PC-3 (cell line): ENCODE measurements around the gene MAP4K2.

Experiments
- CTCF ChIP-seq: fragments of 300-600 bp; sonication (generic); conservative IDR thresholded peaks from 2 replicates; pipeline ENCODE4 v1.5.1; 2017; ENCODE audit warnings: antibody characterized with exemption, low read depth, mild to moderate bottlenecking, low read length
- EZH2 ChIP-seq: fragments of 300-600 bp; sonication (generic); IDR thresholded peaks from one replicate; pipeline ENCODE4 v1.6.1; 2017; ENCODE audit warnings: antibody characterized with exemption, mild to moderate bottlenecking, low read length; ENCODE audit not compliant: unreplicated experiment

GRCh38 chr11:64760759-64761420 is 42.1 kb downstream of the MAP4K2 start:
- TF ChIP-seq CTCF, result no peak
- TF ChIP-seq EZH2, result no peak
